ENCODE measurements around the gene RTL10. TPM values are rescaled to one million over a fixed set of nuclear protein-coding genes. Genes with fewer than 3 reads are reported as not detected.

RTL10 gene
- total and polyA plus RNA-seq, 2 donors (not counting 1 experiment from before 2014, with no cell fraction given) = 6.4 to 15.2 TPM

GRCh38 chr22:19811811-19812771 is 42.6 kb downstream of the RTL10 start:
- ATAC-seq (ENCODE audit: low read depth) (no peak), DNase-seq (no peak)
- H3K4me1 ChIP-seq (ENCODE audit: control insufficient read depth in 2 of 2, insufficient read depth in 2 of 2, low read length in 2 of 2) = no peaks in the 10 kb centered on the region
- H3K27ac ChIP-seq (ENCODE audit: low read length in 2 of 2) = no peak overlapping the region
- H3K9ac ChIP-seq (ENCODE audit: low read length) = no peak overlapping the region
- no peak overlapping the region for H3K4me2 ChIP-seq (replicated peaks; ENCODE audit: low read depth, low read length, poor library complexity, severe bottlenecking)
- Mint-ChIP-seq H3K4me3 (no peak overlapping the region), H3K4me1 (no peaks in the 10 kb centered on the region), H3K27ac (no peak overlapping the region), H3K9me3 (ENCODE audit: insufficient read depth) (no peaks in the 10 kb centered on the region), H3K27me3 (no peaks in the 10 kb centered on the region)
- H3K36me3 ChIP-seq (replicated peaks in 1 of 2; ENCODE audit: control extremely low read depth in 1 of 2, control insufficient read depth in 1 of 2, extremely low read depth in 1 of 2, insufficient read depth in 2 of 2, low read length in 1 of 2) = peaks cover 0 to 6% of the 10 kb centered on the region in 2 experiments
- TF ChIP-seq CTCF (IDR thresholded peaks at IDR 0.05) (no peak), EZH2 (IDR thresholded peaks at IDR 0.05; ENCODE audit: borderline replicate concordance, insufficient read depth, low read depth, low read length, poor library complexity, severe bottlenecking) (no peak)
- CTCF ChIA-PET = no interaction called here
- H3K27me3 ChIP-seq (replicated peaks in 1 of 4; ENCODE audit: control extremely low read depth in 1 of 4, control insufficient read depth in 3 of 4, insufficient read depth in 4 of 4, low read length in 3 of 4) = no peaks in the 10 kb centered on the region
- H3K79me2 ChIP-seq (ENCODE audit: control insufficient read depth, insufficient read depth, low read length) = no peaks in the 10 kb centered on the region
- no peak overlapping the region for H3K4me3 ChIP-seq (ENCODE audit: control extremely low read depth in 1 of 5, extremely low read depth in 1 of 5, insufficient read depth in 1 of 5, low read depth in 2 of 5, low read length in 4 of 5)
- H3K9me3 ChIP-seq (ENCODE audit: control extremely low read depth in 1 of 3, control insufficient read depth in 2 of 3, insufficient read depth in 1 of 3, low read length in 2 of 3) = no peaks in the 10 kb centered on the region
- intact Hi-C loops (cut with micrococcal nuclease) = no loop called here
- H2AFZ ChIP-seq (ENCODE audit: insufficient read depth, low read depth, low read length, poor library complexity, severe bottlenecking) = no peak overlapping the region
- POLR2A ChIA-PET = no interaction called here
- no peaks in the 10 kb centered on the region for H4K20me1 ChIP-seq (ENCODE audit: control insufficient read depth, insufficient read depth, low read length, poor library complexity, severe bottlenecking)
- 98% methylated on average over 35 of the region's 36 CpGs for WGBS (ENCODE audit: insufficient coverage)

- Histone ChIP-seq H3K9me3 (ENCODE audit: control extremely low read depth in 1 of 3, control insufficient read depth in 2 of 3, insufficient read depth in 1 of 3, low read length in 2 of 3) (no peaks in the 10 kb centered on the region), H2AFZ (ENCODE audit: insufficient read depth, low read depth, low read length, poor library complexity, severe bottlenecking) (no peak overlapping the region), H3K9ac (ENCODE audit: low read length) (no peak overlapping the region), H4K20me1 (ENCODE audit: control insufficient read depth, insufficient read depth, low read length, poor library complexity, severe bottlenecking) (no peaks in the 10 kb centered on the region), H3K27me3 (replicated peaks in 1 of 4; ENCODE audit: control extremely low read depth in 1 of 4, control insufficient read depth in 3 of 4, insufficient read depth in 4 of 4, low read length in 3 of 4) (no peaks in the 10 kb centered on the region), H3K27ac (ENCODE audit: low read length in 2 of 2) (no peak overlapping the region), H3K36me3 (replicated peaks in 1 of 2; ENCODE audit: control extremely low read depth in 1 of 2, control insufficient read depth in 1 of 2, extremely low read depth in 1 of 2, insufficient read depth in 2 of 2, low read length in 1 of 2) (peaks cover 0 to 8% of the 10 kb centered on the region in 2 experiments), H3K4me1 (ENCODE audit: control insufficient read depth in 2 of 2, insufficient read depth in 2 of 2, low read length in 2 of 2) (no peaks in the 10 kb centered on the region), H3K79me2 (ENCODE audit: control insufficient read depth, insufficient read depth, low read length) (no peaks in the 10 kb centered on the region), H3K4me3 (ENCODE audit: control extremely low read depth in 1 of 5, extremely low read depth in 1 of 5, insufficient read depth in 1 of 5, low read depth in 2 of 5, low read length in 4 of 5) (no peak overlapping the region), H3K4me2 (replicated peaks; ENCODE audit: low read depth, low read length, poor library complexity, severe bottlenecking) (no peak overlapping the region)
- TF ChIP-seq EZH2 (IDR thresholded peaks at IDR 0.05; ENCODE audit: borderline replicate concordance, insufficient read depth, low read depth, low read length, poor library complexity, severe bottlenecking) = no peak
- TF ChIP-seq CTCF (IDR thresholded peaks at IDR 0.05) = no peak
- ChIA-PET CTCF (no interaction called here), POLR2A (no interaction called here)
- ATAC-seq (ENCODE audit: low read depth) = no peak
- no peaks in the 10 kb centered on the region for H3K9me3 Mint-ChIP-seq (ENCODE audit: insufficient read depth)
- no peaks in the 10 kb centered on the region for H3K4me1 Mint-ChIP-seq
- H3K4me3 Mint-ChIP-seq = no peak overlapping the region
- no peak overlapping the region for H3K27ac Mint-ChIP-seq
- intact Hi-C loops (cut with micrococcal nuclease) = no loop called here
- no peak for DNase-seq
- no peaks in the 10 kb centered on the region for H3K27me3 Mint-ChIP-seq
- 98% methylated on average over 12 of the region's 12 CpGs for WGBS (ENCODE audit: insufficient coverage)
These were observed 43.5 kb downstream of the RTL10 start for GRCh38 chr22:19811211-19811621.

All from B cell (primary cell).